Activated CD4-positive, CD25-positive, alpha-beta regulatory T cell treated with anti-CD3 and anti-CD28 coated beads, Interleukin-2, amount 50 U/mL, for 16 hours (primary cell): ENCODE measurements around the gene SLC14A1.

ENCODE experiments used
- DNase-seq: peaks from one replicate; pipeline ENCODE4 v3.0.0-alpha.2; 2020; ENCODE audit warnings: low read depth, low spot score

SLC14A1 gene

DNA sequence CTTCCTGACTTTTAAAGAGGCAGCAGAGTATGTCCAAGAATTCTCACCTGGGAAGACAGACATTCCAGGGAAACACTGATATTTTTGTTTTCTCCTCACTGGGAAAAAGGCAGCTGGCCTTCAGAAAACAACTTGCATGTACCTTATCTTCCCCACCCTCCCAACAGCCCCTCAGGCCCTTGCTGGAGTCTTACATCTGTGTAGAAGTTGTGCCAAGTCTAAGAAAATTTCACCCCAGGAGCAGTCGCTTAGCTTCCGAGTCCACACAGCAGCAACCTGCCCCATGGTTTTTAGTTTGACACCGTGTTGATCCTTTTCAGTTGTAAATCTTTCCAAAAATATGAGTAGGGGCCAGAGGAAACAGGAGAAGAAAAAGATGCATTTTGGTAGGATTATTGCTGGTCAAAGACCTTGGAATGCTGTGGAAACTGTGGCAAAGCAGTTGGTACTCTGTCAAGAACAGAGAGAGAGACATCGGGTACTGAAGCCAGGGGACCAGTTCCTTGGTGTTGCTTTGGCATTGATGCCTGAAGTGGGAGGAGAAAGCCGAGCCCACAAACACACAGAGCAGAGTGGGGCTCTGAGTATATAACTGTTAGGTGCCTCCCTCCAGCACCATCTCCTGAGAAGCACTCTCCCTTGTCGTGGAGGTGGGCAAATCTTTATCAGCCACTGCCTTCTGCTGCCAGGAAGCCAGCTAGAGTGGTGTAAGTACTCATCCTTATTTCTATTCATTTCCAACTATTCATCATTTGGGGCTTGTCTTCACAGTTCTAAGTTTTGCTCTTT lies at the start of gene SLC14A1:
Gene SLC14A1 (plus strand): TSS at position 615 of the 789 bp plus-strand sequence. CDS start 6,140 bp downstream, outside the sequence.
- DNase-seq = no peak

GRCh38 chr18:45677276-45677807 lies 46.6 kb upstream of the SLC14A1 start:
- no peak for DNase-seq

- DNase-seq = no peak
Observed at GRCh38 chr18:45678441-45678840, 45.5 kb upstream of the SLC14A1 start.

- no peak for DNase-seq
Observed at GRCh38 chr18:45678850-45679249, 45.1 kb upstream of the SLC14A1 start.

DNA sequence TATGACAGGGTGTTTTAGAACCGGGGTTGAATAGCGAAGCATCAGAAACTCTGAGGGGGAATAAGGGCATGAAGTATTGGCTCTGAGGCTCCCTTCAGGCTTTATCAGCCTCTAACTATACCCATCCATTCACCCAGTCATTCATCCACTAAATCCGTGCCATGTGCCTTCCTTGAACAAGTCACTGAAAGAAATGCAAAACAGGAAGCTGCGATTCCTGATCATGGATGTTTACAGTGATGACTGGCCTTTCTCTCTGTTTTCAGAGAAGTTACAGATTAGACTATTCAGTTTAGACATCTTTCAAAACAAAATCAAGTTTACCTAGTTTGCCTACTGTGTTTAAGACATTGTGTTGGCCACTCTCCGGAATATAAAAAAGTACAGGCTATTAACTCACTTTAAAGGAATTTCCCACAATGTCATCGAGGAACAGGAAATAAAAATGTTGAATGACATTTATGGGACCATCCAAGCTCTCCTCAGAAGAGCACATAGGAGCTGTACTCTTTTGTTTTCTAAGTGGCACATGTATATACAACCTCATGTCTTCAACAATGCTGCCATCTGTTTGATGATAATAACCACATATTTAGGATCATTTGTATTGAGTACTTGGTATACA lies 43.8 kb upstream of the SLC14A1 start:
- DNase-seq = no peak

DNA sequence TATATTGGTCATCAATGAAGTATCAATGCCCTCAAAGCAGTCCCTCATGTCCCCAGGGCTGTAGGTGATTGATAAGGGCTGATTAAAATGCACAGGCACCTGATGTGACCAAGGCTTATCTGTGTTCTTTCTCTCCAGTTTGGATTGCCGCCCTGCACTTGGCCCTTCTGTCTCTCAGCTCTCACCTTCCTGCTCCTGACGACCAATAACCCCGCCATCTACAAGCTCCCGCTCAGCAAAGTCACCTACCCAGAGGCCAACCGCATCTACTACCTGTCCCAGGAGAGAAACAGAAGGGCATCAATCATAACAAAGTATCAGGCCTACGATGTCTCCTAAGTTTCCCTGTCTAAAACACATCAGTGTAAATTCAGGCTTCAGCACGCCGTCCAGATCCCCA lies 41.8 kb upstream of the SLC14A1 start:
- no peak for DNase-seq

DNA sequence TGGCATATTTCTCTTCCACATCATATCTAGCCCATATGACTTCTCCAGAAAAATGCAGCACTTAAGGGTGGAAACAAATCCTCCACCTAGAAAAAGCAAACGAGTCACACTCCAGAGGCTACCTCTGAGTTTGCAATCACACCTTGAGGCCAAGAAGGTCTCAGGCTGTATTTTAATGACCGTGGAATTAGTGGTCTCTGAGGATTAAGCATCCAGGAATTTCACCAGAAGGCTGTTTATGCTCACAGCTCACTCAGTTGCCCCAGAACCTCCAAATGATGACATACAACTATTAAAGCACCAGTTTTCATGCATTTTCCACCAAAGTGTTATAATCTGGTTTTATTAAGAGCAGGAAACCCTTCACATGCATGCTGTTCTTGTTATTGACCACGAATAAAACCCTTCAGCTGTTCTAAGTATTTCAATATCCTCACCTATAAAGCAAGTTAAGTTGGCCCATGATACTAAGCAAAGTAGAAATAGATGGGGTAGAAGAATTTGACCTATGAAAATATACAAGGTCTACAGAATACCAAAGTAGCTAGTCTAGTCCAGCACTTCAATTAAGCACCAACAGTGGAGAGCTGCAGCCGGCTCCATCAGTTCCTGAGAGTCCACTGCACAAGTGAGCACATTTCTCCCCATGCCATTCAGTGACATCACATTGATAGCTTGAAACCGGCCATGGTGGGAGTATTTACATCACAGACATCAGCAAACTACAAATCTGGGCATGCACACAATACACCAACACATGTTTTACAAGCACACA lies 39.5 kb upstream of the SLC14A1 start:
- DNase-seq = no peak

DNA sequence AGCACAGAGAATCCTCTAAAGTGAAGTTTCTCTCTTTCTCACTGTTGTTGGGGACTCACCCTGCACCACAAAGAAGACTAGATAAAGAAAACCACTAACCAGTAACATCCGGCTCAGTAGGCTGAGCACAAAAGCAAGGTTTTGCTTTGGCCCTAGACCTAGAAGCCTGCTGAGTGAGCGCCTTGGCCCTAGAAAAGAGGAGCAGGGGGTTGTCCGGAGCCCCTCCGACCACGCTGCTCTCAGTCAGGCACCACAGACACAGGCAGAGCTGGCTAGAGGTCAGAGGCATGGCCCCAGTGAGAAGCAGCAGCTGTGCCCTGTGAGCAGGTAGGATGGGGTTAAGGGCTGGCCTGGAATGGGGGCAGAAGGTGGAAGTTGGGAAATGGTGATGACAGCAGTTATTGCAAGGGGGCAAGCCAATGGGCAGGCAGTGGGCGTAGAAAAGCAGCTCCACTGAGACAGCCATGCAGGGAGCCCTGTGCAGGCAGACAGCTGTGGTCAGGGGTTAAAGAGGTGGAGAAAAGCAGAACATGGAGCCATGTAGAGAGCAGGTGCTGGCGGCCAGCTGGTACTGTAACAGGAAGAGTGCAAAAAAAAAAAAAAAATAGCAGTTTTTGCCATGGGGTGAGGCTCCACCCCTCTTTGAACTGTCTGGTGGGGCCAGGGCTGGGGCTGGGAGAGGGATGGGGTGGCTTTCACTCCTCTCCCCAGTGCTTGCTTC lies 36.9 kb upstream of the SLC14A1 start:
- peak; percentile 24 for DNase-seq

- DNase-seq = no peak
Observed at GRCh38 chr18:45687621-45688020, 36.4 kb upstream of the SLC14A1 start.

DNA sequence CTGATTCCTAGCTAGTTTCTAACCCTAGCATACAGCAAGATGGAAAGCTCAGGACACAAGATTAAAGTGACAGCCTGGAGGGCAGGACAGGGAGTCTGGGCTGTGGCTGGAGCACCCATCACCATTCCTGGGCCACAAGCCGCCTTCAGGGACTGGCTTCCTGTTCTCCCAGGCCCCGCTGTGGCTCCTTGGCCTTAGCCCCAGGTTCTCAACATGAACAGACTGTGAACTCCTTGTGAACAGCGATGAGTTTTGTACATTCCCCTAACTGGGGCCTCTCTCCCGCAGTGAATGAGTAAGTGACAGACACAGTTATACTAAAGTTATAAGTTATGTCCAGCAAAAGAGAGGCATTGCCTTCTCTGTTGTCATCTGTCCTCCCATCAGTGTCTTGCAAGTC lies 35.9 kb upstream of the SLC14A1 start:
- no peak for DNase-seq

DNA sequence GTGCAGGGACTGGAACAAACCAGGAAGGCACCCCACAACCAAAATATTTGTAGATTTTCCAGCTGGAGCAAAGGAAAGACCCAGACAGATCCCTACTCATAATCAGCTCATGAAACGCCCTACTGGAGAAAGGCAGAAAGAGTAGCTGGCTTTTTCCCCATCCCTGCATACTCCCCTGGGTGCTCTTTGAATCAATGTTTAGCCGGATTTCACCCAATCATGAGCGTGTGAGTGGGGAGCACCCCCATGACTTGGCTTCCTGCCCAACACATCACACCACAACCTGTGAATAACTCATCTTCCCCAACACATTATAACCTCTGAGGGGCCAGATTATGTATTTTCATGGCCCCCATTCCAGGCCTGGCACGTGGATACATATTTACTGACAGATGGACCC lies 35.1 kb upstream of the SLC14A1 start:
- no peak for DNase-seq

DNA sequence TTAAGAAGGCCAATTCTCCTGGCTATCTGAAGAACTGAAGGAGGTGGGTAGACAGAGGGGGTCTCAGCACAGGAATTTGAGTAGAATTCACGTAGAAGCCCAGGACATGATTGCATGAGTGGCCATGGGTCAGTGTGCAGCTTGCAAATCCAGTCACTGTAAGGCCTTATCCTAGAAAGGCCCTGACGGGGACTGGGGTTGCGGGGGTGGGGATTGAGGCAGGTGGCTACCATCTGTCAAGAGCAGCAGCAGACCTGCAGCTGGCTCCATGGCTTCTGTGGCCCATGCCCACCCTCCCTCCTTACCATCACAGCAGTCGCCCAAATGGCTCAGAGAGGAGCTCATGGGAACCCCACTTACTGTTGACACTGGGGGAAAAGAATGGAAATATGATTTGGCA lies 34.6 kb upstream of the SLC14A1 start:
- DNase-seq = no peak

DNA sequence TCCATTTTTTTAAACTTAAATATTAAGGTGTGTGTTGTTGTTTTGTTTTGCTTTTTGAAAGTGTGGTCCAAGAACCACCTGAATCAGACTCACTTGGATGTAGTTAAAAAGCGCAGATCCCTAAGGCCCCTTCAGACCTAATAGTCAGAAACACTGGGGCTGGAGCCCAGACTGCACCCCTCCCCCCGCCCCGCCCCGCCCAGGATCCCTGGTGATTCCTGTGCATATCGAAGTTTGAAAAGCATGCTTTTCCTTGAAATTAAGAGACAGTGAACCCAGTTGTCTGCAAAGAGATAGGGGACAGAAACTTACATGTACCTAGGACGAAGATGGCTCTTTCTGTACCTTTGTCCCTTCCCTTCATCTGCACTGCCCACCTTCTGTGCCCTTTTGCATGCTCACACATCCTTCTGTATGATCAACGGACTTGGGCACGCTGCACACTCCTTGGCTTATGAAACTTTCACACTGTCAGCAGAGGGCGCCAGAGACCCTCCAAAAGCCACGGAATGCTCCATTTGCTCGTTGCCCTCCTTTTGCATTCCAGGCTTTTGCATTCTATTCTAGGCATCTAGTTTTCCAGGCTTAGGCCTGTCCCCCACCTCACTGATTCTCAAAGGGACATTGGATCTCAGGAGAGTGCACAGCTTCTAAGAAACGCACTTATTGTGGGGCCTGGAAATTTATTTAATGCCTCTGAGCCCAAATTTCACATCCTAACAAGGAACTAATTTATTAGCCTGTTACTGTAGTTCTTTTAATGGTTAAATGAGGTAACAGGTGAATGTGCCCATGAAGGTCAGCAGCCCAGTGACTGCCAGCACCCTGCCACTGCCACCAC lies 32.8 kb upstream of the SLC14A1 start:
- peak; percentile 45 for DNase-seq

GRCh38 chr18:45691816-45692179 lies 32.2 kb upstream of the SLC14A1 start:
- DNase-seq = no peak

DNA sequence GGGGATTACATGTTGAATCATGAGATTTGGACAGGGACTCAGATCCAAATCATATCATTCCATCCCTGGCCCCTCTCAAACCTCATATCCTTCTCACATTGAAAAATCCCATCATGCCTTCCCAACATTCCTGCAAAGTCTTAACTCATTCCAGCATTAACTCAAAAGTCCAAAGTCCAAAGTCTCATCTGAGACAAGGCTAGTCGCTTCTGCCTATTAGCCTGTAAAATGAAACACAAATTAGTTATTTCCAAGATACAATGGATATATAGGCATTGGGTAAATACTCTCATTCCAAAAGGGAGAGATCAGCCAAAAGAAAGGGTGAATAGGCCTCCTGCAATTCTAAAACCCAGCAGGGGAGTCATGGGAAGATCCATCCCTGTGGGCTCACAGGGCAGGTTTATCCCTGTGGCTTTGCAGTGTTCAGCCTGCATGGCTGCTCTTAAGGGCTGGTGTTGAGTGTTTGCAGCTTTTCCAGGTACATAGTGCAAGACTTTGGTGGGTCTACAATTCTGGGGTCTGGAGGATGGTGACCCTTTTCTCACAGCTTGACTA lies 21.2 kb upstream of the SLC14A1 start:
- DNase-seq = no peak

GRCh38 chr18:45708831-45709230 lies 15.2 kb upstream of the SLC14A1 start:
- DNase-seq = no peak

- no peak for DNase-seq
Observed at GRCh38 chr18:45712061-45712460, 11.9 kb upstream of the SLC14A1 start.

DNA sequence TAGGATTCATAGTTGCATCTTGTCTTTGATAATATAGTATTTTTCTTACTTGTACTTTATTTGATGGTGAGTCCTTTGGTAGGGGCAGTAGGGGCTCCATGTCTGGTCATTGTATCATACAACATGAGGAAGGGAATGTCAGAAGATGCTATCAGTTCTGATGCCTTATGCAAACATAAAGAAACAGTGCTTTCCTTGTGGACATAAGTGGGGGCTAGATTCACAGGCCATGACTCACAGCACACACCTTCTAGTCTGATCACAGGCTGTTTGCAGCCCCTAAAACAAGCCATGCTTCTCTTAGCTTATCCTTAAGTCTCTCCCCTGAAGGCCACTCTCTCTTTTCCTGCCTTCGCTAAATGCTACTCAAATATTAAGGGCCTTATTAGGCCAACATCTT lies 10.7 kb upstream of the SLC14A1 start:
- no peak for DNase-seq

GRCh38 chr18:45715212-45715780 lies 8.7 kb upstream of the SLC14A1 start:
- no peak for DNase-seq

DNA sequence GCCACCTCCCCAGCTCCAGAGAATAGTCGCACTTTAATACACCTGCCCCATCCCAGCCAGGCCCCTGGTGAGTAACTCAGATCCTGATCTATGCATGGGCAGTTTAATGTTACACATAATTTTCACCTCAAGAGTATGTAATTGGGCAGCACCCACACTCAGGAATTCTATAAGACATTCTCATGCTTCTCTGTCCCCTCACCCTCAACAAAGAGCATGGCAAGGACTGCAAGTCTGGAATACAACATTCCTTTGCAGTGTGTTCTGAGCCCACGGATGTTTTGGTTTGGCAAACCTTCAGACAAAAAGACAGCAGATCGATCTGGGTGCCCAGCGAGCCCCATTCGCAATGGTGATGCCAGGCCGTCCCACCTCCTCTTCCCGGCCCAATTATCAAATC lies 4.9 kb upstream of the SLC14A1 start:
- DNase-seq = no peak
